ENCODE data around the gene LY86.

The LY86 gene

DNA sequence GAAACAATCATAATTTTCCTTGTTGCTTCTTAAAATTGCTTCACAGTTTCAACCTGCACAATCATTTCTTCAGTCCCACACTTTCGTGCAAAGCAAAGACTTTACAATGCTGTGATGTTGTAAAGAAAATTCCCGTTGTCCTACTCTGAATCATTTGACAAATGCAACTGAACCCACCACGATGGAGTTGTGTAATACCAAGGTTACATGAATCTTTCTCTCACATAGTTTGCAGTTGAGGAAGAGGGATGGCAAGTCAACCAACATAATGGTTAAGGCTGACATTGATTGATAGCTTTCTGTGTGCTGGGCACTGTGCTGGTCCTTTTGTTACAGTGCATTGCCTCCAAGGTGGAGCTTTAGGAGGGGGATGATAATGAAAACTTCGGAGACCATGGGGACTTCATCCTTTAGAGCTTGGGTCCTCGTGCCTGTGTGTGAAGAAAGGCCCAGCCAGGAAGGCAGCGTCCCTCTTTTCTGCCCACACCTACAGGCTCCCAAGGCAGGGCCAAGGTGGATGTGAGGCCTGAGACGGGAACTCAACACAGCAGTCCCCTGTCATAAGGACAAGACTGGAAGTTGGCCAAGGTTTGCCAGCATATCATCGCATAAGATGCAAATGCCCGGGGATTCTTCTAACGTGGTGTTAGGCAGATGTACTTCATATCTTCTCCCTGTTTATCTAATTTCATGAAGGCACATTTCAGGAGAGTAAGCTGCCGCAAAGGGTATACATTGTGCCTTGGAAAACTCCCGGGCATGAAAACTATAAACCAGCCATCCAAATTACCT, 96.9 kb downstream of the LY86 start:
- DNase-seq, result no peak

DNA sequence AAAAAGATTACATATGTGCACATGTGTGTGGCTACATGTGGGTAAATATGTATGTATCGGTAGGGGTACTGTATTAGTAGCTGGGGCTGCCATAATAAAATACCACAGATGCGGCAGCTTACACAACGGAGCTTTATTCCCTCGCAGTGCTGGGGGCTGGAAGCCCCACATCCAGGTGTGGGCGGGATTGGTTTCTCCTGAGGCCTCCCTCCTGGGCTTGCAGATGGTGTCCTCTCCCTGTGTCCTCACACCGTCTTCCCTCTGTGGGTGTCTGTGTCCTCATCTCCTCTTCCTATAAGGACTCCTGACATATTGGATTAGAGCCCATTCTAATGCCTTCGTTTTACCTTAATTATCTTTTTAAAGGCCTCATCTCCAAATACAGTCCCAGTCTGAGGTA, 97.7 kb downstream of the LY86 start:
- no peak for DNase-seq

- no peak for DNase-seq
These were observed 98.5 kb downstream of the LY86 start for GRCh38 chr6:6686748-6687601.

DNA sequence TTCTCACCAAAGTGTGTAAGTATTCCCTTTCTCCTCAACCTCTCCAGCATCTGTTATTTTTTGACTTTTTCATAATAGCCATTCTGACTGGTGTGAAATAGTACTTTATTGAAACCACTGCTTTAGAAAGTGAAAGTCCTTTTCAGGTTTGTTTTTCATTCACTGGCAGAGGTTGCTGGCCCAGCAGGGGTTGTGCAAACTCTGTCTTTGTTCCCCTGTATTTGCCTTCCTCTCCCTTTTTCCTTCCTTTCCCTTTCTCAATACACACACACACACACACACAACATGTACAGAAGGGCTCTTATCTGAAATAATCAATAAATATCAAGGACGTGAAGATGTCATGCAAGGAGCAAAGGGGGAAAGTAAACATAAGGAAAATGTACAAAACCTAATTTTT, 99.8 kb downstream of the LY86 start:
- no peak for DNase-seq

DNA sequence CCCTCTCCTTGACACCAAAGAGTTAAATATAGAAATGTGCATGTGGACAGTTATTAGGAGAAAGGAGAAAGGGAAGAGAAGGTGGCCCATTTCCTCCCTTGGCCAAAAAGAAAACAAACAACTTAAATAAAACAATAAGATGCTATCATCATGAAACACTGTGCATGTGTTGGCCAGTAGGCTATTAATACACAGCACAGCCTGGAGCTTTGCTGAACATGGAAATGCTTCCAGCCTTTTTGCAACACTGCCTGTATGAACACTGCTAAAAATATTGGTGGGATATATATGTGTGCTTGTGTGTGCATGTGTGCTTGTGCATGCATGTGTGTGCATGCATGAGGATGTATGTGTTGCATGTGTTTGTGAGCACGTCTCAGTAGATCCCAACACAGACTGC, 100.4 kb downstream of the LY86 start:
- DNase-seq, result no peak

- DNase-seq, result no peak
These were observed 101.1 kb downstream of the LY86 start for GRCh38 chr6:6689400-6690143.

DNA sequence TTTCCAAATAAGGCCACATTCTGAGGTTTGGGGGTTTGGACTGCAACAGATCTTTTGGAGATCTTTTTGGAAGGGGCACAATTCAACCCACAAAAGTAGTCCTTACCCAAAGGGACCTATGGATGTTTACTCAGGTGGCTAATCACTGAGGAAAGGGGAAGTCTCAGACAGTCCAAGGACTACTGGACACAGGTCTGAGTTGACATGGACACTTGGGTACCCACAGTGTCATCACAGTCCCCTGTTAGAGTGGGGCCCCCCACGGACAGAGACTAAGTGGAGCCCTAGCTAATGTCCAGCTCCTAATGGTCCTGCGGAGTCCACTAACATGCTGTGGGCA, 101.6 kb downstream of the LY86 start:
- DNase-seq, result no peak

DNA sequence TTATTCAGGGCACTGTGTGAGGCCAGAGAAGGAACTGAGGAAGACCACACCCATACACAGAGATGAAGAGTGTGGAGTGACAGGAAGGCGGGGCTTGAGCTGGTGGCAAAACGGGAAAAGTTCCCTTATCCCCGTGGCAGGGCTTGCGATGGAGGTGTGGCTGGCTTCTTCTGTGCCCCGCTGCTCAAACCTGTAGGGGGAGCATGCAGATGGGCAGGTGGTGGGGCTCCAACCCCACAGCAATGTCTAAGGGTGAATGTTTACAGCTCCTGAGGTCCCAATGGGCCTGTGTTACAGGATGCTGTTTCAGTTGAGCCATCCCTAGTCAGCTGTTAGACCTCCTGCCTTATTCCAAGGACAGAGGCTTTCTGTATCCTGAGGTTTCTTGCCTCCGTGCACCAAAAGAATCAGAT, 105.9 kb downstream of the LY86 start:
- DNase-seq, result no peak

- DNase-seq, result no peak
These were observed 106.5 kb downstream of the LY86 start for GRCh38 chr6:6694825-6695624.

GRCh38 chr6:6695625-6696276, 107.2 kb downstream of the LY86 start:
- DNase-seq, result no peak

DNA sequence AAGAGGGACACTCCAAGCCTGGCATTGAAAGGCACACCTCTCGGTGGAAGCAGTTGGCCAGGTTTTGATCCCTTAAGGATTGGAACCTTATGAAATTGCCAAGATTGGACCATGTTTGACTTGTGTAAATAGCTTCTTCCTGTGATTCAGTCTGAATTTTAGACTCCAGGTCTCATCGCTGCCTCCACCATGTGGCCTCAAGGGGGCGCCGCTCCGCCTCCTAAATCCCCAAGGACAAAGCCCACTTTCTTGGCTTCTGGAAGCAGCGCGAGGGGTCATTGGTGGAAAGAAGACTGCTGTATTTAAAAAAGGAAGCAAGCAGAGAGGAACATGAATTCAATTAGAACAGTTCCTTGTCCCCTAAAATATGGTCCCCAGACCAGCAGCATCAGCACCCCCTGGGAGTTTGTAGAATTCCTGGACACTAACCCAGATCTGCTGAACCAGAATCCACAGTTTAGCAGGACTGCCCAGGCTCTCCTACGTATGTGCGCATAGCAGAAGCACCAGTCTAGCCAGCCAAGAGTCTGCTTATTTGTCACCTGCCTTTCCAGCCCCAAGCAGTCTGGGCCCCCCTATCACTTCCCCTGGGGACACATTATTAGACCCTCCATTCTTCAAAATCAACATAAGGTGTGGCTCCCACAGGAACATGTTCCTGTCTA, 108.5 kb downstream of the LY86 start:
- DNase-seq, result peak; percentile 55

DNA sequence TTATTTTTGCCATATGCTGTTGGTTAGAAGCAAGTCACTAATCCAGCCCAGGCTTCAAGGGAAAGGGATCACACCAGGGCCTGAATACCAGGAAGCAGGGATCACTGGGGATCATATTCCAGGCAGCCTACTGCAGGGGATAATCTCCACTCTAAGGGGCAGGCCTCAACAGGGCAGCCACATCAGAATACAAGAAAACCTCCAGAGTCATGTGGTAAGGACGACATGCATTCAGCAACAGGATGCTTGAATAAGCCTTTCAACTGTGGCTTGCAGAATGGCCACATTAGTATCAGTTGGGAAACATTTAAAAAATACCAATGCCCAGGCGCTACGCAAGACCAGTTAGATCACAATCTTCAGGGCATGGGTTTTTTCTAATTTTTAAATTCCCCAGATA, 109.1 kb downstream of the LY86 start:
- DNase-seq, result no peak

- DNase-seq, result peak; percentile 42
These were observed 111.3 kb downstream of the LY86 start for GRCh38 chr6:6699741-6700367.

GRCh38 chr6:6700407-6701270, 112.1 kb downstream of the LY86 start:
- DNase-seq, result no peak

DNA sequence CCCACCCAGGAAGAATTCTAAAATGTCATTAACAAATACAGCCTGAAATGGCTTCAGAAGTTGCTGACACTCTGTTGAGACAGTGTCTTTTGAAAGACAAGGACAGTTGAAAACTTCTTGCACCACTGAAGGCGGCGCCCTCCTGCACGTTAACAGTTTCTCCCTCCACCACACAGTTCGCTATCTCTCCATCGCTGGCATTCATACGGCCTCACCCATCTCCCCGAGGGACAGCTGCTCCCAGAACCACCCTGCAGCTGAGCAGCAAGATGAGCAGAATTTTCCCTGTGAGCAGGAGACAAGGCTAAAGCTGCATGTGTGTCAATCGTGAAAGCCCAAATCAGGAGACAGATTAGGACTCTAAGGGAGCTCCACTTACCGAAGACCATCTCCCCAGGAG, 113.3 kb downstream of the LY86 start:
- no peak for DNase-seq

DNA sequence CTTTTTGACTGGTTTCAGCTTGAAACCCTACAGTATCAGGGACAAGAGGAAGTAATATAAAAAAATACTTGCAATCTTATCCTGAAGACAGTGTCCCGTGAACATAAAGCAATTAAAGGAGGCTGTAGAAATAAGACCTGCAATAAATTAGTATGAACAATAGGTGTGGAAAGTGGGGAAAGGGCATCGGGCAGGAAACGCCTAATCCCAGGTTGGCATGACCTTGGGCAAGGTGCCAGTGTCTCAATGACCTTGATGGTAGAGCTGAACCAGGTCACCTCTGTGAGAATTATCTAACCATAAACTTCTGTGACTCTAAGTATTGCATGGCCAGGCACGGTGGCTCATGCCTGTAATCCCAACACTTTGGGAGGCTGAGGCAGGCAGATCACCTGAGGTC, 115.2 kb downstream of the LY86 start:
- no peak for DNase-seq

Data from midbrain (tissue), 1 donor.